Glutamatergic neuron (in vitro differentiated cells): ENCODE results near the gene MMAB. TPM values are rescaled to one million over a fixed set of nuclear protein-coding genes. Genes with fewer than 3 reads are reported as not detected.

ENCODE experiments used
- DNase-seq: peaks from one replicate; pipeline ENCODE4 v3.0.0; 2022
- H3K27ac Mint-ChIP-seq: one replicate; pipeline ENCODE4 v1.8.0; 2020; ENCODE audit warnings: mild to moderate bottlenecking, mixed read lengths, inconsistent platforms; ENCODE audit not compliant: unreplicated experiment
- H3K27me3 Mint-ChIP-seq: one replicate; pipeline ENCODE4 v1.8.0; 2020; ENCODE audit warnings: mild to moderate bottlenecking, moderate library complexity, mixed read lengths, inconsistent platforms; ENCODE audit not compliant: unreplicated experiment
- H3K36me3 Mint-ChIP-seq: one replicate; pipeline ENCODE4 v1.8.0; 2020; ENCODE audit warnings: mild to moderate bottlenecking, mixed read lengths, inconsistent platforms; ENCODE audit not compliant: unreplicated experiment
- H3K4me1 Mint-ChIP-seq: one replicate; pipeline ENCODE4 v1.8.0; 2020; ENCODE audit warnings: mild to moderate bottlenecking, low read depth, mixed read lengths, inconsistent platforms; ENCODE audit not compliant: unreplicated experiment
- H3K4me3 Mint-ChIP-seq: one replicate; pipeline ENCODE4 v1.8.0; 2020; ENCODE audit warnings: mild to moderate bottlenecking, mixed read lengths, inconsistent platforms; ENCODE audit not compliant: unreplicated experiment
- H3K9me3 Mint-ChIP-seq: one replicate; pipeline ENCODE4 v1.8.0; 2020; ENCODE audit warnings: mild to moderate bottlenecking, moderate library complexity, mixed read lengths, inconsistent platforms; ENCODE audit not compliant: unreplicated experiment
- CTCF ChIP-seq: fragments of 200-600 bp; sonication (generic); IDR thresholded peaks from one replicate; pipeline ENCODE4 v1.5.0; 2021; ENCODE audit not compliant: partially characterized antibody, unreplicated experiment
- total RNA-seq: library from RNA; stranded (reverse); fragmentation: NEBNext Ultra II Directional; extraction: Animal tissue kit (Norgen Biotek cat#: 25700); gene quantifications from one replicate; pipeline ENCODE4 v1.2.1, GENCODE V29; 2021; ENCODE audit not compliant: unreplicated experiment

MMAB gene
- total RNA-seq, 1 donor from 2014 or later: 28.7 TPM

GRCh38 chr12:109582636-109583035 is 9.3 kb upstream of the MMAB start:
- Mint-ChIP-seq H3K27me3 (no peaks in the 10 kb centered on the region), H3K4me3 (no peak overlapping the region), H3K9me3 (no peaks in the 10 kb centered on the region), H3K4me1 (peaks cover 10% of the 10 kb centered on the region), H3K27ac (no peak overlapping the region), H3K36me3 (no peaks in the 10 kb centered on the region)
- TF ChIP-seq CTCF: no peak
- no peak for DNase-seq

- no peaks in the 10 kb centered on the region for H3K27me3 Mint-ChIP-seq
- TF ChIP-seq CTCF: no peak
- no peak overlapping the region for H3K27ac Mint-ChIP-seq
- H3K4me1 Mint-ChIP-seq: peaks cover 8% of the 10 kb centered on the region
- no peaks in the 10 kb centered on the region for H3K36me3 Mint-ChIP-seq
- no peak overlapping the region for H3K4me3 Mint-ChIP-seq
- no peak for DNase-seq
- H3K9me3 Mint-ChIP-seq: no peaks in the 10 kb centered on the region
Measured at GRCh38 chr12:109581856-109582255, 8.6 kb upstream of the MMAB start.

GRCh38 chr12:109581334-109581691 is 8.0 kb upstream of the MMAB start:
- Mint-ChIP-seq H3K27ac (no peak overlapping the region), H3K36me3 (no peaks in the 10 kb centered on the region), H3K9me3 (no peaks in the 10 kb centered on the region), H3K4me1 (peaks cover 8% of the 10 kb centered on the region), H3K27me3 (no peaks in the 10 kb centered on the region), H3K4me3 (no peak overlapping the region)
- no peak for DNase-seq
- no peak for TF ChIP-seq CTCF

GRCh38 chr12:109580684-109581333 is 7.5 kb upstream of the MMAB start:
- no peaks in the 10 kb centered on the region for H3K27me3 Mint-ChIP-seq
- H3K4me1 Mint-ChIP-seq: peaks cover 10% of the 10 kb centered on the region
- no peaks in the 10 kb centered on the region for H3K9me3 Mint-ChIP-seq
- no peaks in the 10 kb centered on the region for H3K36me3 Mint-ChIP-seq
- no peak overlapping the region for H3K4me3 Mint-ChIP-seq
- TF ChIP-seq CTCF: no peak
- H3K27ac Mint-ChIP-seq: no peak overlapping the region
- DNase-seq: no peak

GRCh38 chr12:109580272-109580671 is 7.0 kb upstream of the MMAB start:
- Mint-ChIP-seq H3K9me3 (no peaks in the 10 kb centered on the region), H3K27ac (no peak overlapping the region), H3K36me3 (no peaks in the 10 kb centered on the region), H3K4me1 (peaks cover 10% of the 10 kb centered on the region), H3K4me3 (no peak overlapping the region), H3K27me3 (no peaks in the 10 kb centered on the region)
- no peak for DNase-seq
- TF ChIP-seq CTCF: no peak
